DOHH2 (cell line): ENCODE measurements around the gene TOX3.

Source experiments
- EZH2phosphoT487 ChIP-seq: fragments of 200-600 bp; sonication (generic); IDR thresholded peaks from 2 replicates; pipeline ENCODE4 v1.6.1; 2017; ENCODE audit warnings: borderline replicate concordance, mild to moderate bottlenecking, antibody characterized with exemption, low read length, moderate library complexity, mixed read lengths
- TF ChIP-seq, protein P1 (sequence below): fragments of 200-600 bp; sonication (generic); IDR thresholded peaks from one replicate; pipeline ENCODE4 v1.5.1; 2014; ENCODE audit warnings: antibody characterized with exemption, mild to moderate bottlenecking, low read depth, low read length; ENCODE audit not compliant: poor library complexity, severe bottlenecking

DNA sequence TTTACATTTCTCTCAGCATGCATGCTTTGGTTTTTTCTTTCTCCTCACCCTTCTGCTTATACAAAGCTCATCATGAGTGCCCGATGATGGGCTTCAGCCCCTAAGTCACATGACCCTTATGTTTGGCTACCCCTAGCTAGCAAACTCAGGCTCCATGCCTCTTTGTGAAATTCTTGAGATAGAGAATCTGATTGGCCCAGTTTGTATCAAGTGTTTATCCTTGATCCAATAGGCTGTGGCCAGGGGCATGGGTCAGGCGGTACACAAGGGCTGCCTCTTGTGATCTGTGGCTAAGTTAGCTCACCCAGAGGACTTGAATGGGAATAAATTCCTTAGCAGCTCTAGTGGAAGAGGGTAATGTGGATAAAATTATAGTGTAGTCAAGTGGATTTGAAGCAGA, 11.5 kb upstream of the TOX3 start:
- TF ChIP-seq, protein P1, sequence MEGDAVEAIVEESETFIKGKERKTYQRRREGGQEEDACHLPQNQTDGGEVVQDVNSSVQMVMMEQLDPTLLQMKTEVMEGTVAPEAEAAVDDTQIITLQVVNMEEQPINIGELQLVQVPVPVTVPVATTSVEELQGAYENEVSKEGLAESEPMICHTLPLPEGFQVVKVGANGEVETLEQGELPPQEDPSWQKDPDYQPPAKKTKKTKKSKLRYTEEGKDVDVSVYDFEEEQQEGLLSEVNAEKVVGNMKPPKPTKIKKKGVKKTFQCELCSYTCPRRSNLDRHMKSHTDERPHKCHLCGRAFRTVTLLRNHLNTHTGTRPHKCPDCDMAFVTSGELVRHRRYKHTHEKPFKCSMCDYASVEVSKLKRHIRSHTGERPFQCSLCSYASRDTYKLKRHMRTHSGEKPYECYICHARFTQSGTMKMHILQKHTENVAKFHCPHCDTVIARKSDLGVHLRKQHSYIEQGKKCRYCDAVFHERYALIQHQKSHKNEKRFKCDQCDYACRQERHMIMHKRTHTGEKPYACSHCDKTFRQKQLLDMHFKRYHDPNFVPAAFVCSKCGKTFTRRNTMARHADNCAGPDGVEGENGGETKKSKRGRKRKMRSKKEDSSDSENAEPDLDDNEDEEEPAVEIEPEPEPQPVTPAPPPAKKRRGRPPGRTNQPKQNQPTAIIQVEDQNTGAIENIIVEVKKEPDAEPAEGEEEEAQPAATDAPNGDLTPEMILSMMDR, result no peak
- TF ChIP-seq EZH2phosphoT487, result no peak
